Globus pallidus (tissue), 1 donor: ENCODE measurements around the gene USP7.
"Not testable (repeated sequence)": the region's sequence is repeated elsewhere in the genome, so short reads cannot be mapped to it uniquely, and the experiment has no call there.

Source experiments
- DNase-seq: peaks from one replicate; pipeline ENCODE4 v3.0.0-alpha.2; 2015; ENCODE audit warnings: low spot score

The USP7 gene

DNA sequence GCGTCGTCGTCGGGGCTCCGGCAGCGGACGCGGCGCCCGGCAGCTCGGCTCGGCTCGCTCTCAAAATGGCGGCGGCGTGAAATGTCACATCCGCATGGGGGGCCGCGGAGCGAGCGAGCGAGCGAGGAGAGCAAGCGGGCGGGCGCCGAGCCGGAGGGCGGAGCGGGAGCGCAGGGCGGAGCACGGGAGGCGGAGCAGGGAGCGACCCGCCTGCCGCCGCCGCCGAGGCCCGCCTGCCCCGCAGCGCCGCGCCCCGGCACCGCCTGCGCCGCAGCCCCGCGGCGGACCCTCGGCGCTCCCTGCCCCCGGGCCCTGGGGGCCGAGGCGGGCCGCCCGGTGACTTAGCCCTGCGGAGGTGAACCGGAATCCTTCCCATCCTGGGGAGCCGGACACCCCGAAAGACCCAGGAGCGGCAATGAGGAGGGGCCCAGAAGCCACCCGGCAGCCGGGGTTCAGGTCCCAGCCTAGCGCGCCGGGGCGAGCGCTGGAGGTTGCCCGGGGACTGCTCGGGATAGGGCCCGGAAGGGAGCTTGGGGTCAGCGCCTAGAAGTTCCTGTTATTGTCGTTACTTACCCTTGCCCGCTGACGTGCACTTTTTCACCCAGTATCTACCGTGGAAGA lies at the start of gene USP7:
Gene USP7 (minus strand): TSS at position 86 of the 621 bp plus-strand sequence. CDS start 621 bp downstream, outside the sequence.
- DNase-seq: peak; percentile 83

DNA sequence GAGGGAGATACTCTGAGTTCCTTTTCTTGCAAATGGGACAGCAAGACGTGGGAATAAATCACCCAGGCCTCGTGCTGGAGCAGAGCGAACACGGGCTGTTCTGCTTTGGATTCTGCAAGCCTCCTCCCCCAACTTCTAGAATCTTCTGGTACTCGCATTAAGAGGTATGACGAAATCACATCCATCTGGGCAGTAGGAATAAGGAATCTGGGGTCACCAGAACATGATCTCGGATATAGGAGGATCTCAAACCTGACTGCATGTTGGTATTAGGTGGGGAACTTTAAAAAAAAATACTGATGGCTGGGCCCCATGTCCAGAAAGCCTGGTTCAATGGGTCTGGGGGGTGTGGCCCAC lies 49.8 kb upstream of the USP7 start:
- no peak for DNase-seq

DNA sequence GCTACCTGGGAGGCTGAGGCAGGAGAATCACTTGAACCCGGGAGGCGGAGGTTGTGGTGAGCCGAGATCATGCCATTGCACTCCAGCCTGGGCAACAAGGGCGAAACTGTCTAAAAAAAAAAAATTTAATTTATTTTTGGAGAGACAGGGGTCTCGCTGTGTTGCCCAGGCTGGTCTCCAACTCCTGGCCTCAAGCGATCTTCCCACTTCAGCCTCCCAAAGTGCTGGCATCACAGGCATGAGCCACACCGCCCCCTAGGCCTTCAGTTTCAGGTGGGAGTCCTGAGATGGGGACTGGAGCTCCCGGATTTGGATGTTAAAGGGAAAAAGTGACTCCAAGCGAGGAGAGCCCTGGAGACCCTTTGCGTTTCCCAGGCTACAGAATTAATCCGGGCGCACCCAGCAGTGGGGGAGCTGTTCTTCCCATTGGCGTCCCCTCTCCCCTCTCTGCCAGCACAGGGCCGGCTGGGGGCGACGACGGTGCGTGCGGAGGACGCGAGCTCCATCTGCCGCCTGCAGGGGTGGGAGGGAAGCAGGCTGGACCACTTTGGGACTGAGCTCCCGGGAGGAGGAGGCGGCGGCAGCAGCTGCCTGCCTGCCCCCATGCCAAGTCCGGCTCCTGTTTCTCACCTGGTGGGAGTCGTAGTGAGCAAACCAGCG lies 49.3 kb upstream of the USP7 start:
- DNase-seq: no peak

DNA sequence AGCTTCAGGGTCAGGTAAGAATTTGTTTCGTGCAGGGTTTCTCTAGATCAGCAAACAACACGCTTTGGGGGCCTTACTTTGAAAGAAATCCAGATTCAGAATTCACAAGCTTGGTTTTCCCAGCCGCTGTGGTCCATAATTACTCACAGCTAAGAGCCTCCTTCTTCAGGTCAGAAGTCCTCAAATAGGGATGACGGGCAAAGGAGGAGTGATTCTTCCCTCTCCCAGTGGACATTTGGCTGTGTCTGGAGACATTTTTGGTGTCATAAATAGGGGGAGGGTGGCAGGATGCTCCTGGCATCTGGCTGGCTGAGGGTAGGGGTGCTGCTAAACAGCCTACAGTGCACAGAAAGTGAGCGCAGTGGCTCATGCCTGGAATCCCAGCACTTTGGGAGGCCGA lies 48.6 kb upstream of the USP7 start:
- DNase-seq: no peak

DNA sequence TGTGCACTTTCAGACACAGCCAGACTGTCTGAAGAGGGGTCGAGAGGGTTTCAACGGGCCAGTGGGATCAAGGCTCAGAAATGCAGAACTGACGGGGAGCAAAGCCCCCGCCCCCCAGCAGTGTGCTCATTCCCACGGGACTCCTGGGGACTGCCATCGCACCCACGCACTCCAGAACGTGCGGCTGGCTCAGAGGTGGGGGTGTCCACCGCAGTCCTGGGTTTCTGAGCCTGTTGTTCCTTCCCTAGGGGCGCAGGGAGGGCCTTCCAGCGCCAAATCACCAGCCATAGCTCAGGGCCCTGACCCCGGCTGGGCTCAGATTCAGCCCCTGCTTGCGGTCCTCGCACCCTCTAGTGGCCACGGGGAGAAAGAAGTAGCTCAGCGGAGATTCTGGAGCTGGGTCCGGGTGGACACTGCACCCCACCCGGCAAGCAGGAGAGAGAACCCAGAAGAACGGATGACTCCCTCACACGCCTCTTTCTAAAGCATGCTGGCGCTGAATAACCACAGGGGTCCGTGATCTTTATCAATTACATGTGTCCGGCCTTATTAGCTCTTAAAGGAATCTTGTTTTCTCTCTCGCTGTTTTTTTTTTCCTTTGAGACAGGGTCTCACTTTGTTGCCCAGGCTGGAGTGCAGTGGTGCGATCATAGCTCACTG lies 45.0 kb upstream of the USP7 start:
- DNase-seq: peak; percentile 12

DNA sequence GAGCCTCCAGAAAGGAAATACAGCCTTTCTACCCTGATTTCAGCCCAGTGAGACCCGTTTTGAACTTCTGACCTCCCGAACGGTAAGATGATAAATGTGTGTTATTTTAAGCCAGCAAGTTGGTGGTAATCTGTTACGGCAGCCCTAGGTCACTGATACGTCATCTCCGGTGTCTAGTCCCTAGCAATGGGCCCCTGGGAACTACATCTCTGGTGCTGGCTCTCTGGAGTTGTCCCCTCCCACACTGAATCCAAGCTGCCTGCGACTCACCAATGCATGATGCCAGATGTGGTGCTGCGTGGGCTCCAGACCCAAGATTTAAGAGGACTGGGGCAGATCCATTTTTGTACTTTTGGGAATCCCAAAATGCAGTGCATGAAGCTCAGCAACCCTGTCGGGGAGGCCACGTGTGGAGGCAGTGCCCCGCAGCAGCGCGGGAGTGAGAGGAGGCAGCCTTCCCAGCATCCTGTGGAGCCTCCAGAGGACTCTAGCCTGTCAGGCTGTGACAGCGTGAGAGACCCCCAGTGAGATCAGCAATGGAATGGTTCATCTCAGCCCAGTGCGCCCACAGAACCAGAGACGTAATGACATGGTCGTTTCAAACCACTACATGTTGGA lies 43.6 kb upstream of the USP7 start:
- no peak for DNase-seq

DNA sequence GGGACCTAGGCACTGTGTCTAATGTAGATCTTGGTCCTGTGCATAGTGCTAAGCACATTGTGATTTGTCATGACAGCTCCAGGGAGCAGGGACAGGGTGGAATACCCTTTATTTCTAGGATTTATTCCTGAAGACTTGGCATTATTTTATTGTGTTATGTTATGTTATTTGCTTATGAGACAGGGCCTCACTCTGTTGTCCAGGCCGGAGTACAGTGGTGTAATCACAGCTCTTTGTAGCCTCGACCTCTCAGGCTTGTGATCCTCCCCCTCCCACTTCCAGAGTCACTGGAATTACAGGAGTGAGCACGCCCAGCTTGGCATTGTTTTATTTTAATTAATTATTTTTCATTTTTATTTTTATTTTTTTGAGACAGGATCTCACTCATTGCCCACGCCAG lies 40.5 kb upstream of the USP7 start:
- DNase-seq: no peak

DNA sequence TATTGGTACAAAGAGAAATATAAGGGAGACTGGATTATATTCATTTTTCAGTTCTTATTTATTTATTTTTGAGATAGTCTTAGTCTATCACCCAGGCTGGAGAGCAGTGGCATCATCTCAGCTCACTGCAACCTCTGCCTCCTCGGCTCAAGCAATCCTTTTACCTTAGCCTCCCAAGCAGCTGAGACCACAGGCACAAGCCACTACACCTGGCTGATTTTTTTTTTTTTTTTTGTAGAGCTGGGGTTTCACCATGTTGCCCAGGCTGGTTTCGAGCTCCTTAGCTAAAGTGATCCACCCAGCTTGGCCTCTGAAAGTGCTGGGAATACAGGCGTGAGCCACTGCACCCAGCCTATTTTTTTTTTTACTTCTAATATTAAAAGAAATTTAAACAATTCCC lies 40.1 kb upstream of the USP7 start:
- no peak for DNase-seq

DNA sequence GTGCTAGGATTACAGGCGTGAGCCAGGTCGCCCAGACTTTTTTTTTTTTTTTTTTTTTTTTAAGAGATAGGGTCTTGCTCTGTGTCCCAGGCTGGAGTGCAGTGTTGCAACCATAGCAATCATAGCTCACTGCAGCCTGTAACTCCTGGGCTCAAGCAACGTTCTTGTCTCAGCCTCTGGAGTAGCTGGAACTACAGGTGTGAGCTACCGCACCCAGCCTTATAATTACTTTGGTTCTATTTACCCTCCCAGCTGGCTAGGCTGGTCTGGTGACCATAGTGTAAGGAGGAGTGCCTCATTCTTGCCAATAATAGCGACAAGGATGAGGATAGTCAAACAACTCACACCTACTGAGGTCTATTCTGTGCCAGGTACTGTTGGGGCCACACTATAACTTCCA lies 39.6 kb upstream of the USP7 start:
- DNase-seq: no peak

DNA sequence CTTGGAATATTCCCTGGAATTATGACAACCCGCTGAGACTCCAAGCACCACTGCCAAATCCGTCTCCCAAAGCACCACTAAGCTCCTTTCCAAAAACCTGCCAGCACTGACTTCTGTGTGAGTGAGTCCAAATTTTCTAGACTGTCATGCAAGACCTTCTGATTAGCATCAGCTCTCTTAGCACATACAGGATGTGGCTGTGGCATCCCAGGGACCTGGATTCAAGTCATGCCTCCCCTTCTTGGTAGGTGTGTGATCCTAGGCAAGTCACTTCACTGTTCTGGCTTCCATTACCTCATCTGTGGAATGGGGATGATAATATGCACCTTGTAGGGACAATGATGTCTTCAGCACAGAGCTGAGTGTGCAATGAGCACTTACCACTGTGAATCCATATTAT lies 38.3 kb upstream of the USP7 start:
- no peak for DNase-seq

DNA sequence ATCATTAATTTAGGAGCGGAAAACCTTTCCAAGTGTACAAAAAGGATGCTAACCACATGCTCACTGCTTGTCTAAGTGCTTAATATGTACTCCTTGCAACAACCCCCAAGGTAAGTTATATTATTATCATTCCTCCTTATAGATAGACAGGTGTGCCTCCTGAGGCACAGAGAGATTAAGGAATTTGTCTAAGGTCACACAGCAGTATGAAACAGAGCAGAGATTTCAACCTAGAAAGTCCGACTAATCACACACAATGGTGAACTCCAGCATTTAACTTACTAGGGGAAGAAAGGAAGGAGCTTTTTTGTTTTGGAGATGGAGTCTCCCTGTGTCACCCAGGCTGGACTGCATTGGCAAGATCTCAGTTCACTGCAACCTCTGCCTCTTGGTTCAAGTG lies 37.0 kb upstream of the USP7 start:
- DNase-seq: no peak

DNA sequence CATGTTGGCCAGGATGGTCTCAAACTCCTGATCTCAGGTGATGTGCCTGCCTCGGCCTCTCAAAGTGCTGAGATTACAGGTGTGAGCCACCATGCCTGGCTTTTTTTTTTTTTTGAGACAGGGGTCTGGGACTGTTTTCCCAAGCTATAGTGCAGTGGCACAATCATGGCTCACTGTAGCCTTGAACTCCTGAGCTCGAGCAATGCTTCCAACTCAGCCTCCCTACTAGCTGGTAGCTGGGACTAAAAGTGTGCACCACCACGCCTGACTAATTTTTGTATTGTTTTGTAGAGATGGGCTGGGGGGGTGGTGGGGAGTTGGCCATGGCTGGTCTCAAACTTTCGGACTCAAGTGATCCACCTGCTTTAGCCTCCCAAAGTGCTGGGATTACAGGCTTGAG lies 36.1 kb upstream of the USP7 start:
- no peak for DNase-seq

DNA sequence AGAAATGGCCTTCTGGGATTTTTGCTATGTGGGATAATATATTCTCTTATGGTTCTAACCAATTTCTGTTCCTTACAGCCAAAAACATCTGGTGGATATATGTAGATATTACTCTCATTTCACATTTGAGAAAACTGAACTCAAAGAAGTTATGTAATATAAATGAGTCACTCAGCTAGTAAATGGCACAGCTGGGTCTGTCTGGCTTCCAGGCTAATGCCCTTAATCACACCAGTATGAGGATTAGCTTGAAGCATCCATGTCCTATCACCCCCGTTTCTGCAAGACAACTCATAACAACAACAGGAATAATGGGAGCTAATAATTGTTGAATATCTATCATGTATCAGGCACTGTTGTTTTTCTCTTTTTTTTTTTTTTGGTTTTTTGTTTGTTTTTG lies 34.4 kb upstream of the USP7 start:
- DNase-seq: no peak

DNA sequence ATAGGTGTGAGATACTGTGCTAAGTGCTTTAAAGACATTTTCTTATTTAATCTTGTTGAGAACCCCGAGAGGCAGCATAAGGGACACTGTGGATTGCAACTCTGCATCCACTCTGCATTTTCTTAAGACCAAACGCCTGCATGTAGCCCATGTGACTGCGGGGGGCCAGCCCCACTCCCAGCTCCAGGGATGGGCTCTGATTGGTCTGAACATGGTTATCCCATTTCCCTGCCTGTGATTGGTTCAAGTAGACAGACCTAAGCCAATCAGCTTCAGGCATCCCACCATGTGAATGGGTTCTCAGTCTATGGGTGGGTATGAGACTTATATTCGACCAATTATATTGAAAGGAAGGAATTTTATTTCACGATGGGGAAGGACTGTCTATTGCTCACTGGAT lies 33.2 kb upstream of the USP7 start:
- no peak for DNase-seq

DNA sequence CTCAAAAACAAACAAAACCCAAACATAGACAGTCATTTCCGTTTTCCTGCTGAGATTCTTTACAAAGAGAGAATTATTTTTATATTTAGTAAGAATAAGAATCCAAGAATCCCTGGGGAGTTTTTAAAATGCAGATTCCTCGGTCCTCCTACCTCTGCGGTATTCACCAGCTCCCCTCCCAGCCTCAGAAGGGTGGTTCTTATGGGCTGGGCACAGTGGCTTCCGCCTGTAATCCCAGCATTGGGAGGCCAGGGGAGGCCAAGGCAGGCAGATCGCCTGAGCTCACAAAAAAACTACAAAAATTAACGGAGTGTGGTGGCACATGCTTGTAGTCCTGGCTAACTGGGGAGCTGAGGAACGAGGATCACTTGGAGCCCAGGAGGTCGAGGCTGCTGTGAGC lies 26.7 kb upstream of the USP7 start:
- no peak for DNase-seq

DNA sequence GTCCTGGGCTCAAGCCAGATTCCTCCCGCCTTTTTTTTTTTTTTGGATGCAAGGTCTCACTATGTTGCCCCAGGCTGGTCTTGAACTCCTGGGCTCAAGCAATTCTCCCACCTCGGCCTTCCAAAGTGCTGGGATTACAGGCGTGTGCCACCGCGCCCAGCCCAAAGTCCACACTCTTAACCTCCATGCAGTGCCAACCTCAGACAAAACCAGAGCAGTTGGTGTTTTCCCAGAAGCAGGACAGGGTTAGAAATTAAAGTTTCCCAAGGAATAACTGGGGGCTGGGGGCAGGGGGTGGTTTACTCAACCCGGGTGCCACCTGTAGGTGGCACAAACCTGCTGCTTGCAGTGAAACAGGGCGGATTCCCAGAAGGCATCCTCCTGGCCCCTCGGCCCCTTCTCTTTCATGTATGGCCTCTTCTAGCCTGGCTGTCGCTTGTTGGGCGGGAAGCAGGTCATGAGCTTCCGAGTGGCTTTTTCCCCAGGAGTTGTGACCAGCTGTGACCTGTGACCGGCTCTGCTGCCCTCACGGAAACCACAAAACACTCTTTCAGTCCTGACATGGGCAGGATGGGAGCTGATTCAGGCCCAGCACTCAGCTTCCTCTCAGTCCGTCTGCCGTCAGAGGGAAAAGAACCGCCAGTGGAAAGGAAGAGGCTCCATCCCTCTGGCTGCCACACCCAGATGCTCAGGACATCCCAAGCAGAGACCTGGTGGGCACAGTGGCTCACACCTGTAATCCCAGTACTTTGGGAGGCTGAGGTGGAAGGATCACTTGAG lies 25.6 kb upstream of the USP7 start:
- no peak for DNase-seq

DNA sequence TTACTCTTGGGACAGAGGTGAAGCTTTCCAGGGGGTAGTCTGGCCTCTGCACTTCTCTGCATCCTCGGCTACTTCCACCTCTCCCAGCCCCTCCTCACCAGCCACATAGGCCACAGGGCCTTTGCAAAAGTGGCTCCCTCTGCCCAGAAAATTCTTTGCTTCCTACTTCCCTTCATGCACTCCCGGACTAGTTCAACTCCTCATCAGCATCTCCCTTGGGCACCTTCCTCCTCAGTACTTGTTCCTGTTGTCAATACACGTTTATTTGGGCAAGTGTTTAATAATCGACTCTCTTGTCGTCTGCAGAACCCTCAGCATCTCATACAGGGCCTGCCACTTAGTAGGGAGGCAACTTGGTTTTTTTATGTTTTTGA lies 23.1 kb upstream of the USP7 start:
- DNase-seq: no peak

DNA sequence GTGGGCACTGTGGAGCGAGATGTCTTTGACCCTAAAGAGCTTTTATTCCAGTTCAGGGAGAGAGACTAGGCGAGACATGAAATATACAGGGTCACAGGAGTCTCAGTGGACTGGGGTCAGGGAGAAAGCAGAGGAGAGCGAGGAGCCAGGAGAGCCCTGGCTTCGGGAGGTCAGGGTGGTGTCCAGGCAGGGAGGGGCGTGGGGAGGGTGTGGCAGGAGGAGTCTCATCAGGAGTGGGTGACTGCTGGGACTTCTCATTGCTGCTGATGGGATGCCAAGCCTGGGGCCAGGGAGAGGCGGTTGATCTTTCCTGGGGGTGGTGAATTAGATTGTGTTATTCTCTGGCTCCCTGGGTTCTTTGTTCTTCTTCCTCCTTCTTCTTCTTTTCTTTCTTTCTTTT lies 22.4 kb upstream of the USP7 start:
- no peak for DNase-seq

DNA sequence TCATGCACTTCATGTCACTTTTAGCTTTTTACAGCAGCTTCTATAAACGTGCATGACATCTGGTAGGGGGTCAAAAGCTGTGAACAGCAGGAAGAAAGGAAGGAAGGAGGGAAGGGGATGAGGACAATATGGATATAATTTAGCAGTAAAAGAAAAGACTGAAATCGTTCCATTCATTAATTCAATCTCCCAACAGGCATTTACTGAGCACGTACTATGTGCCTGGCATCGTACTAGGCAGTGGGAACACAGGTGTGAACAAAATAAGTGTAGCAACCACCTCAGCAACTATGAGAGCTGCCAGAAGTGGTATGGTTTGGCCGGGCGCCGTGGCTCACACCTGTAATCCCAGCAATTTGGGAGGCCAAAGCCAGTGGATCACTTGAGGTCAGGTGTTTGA lies 19.1 kb upstream of the USP7 start:
- no peak for DNase-seq

DNA sequence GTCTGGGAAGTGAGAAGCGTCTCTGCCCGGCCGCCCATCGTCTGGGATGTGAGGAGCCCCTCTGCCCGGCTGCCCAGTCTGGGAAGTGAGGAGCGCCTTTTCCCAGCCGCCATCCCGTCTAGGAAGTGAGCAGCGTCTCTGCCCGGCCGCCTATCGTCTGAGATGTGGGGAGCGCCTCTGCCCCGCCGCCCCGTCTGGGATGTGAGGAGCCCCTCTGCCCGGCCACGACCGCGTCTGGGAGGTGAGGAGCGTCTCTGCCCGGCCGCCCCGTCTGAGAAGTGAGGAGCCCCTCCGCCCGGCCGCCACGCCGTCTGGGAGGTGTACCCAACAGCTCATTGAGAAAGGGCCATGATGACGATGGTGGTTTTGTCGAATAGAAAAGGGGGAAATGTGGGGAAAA lies 18.2 kb upstream of the USP7 start:
- not testable (repeated sequence) for DNase-seq

DNA sequence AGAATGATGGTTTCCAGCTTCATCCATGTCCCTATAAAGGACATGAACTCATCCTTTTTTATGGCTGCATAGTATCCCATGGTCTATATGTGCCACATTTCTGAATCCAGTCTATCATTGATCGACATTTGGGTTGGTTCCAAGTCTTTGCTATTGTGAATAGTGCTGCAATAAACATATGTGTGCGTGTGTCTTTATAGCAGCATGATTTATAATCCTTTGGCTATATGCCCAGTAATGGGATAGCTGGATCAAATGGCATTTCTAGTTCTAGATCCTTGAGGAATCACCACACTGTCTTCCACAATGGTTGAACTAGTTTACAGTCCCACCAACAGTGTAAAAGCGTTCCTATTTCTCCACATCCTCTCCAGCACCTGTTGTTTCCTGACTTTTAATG lies 12.5 kb upstream of the USP7 start:
- DNase-seq: not testable (repeated sequence)

DNA sequence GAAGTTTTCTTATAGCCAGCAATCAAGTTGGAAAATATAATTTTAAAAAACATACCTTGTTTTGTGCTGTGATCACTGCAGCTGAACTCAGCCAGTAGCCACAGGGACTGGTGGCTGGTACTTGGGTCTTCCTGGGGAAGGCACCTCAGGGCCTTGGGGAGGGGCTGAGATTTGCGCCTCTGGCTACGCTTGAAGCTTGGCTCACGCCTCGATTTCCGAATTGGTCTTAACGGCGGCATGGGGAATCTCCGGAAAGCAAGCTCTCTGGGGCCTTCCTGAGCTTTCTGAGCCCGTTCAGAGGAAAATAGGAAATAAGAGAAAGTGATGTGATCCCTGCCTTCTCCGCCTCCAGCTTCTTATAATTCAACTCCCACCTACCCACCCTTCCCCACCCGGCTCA lies 11.3 kb upstream of the USP7 start:
- no peak for DNase-seq
